Right lobe of liver (tissue), 6 donors: ENCODE data around the gene FRMD3. TPM values are rescaled to one million over a fixed set of nuclear protein-coding genes. Genes with fewer than 3 reads are reported as not detected.
A peak's percentile ranks its signal among the peaks of the same experiment; 100 is the strongest.

ENCODE experiments used
- ATAC-seq, 4 donors: fragments of 200-7000 bp; cut with Tn5 transposase; one replicate each; pipeline ENCODE4 v1.9.1; 2020; ENCODE audit warnings: mild to moderate bottlenecking in 4 of 4, moderate library complexity in 4 of 4
- DNase-seq, 3 donors: peaks; one replicate each; pipeline ENCODE4 v3.0.0-alpha.2; 2020
- H3K27ac ChIP-seq, 3 donors: fragments of 200-600 bp; one replicate each; pipeline ENCODE4 v1.8.0; 2022
- H3K27me3 ChIP-seq, 2 donors: fragments of 200-600 bp; one replicate each; pipeline ENCODE4 v1.8.0; 2022
- H3K36me3 ChIP-seq, 4 donors: fragments of 200-600 bp; sonication (generic) in 1 of 4; one replicate each; pipeline versions ENCODE4 v1.5.1 to v1.8.0; 2017 to 2022; ENCODE audit warnings: control low read depth in 1 of 4
- H3K4me1 ChIP-seq, 4 donors: fragments of 200-600 bp; sonication (generic) in 1 of 4; one replicate each; pipeline versions ENCODE4 v1.5.1 to v1.8.0; 2017 to 2022; ENCODE audit warnings: control low read depth in 1 of 4
- H3K4me3 ChIP-seq, 3 donors: fragments of 200-600 bp; one replicate each; pipeline ENCODE4 v1.8.0; 2022
- H3K9me3 ChIP-seq, 4 donors: fragments of 200-600 bp; sonication (generic) in 1 of 4; one replicate each; pipeline versions ENCODE4 v1.5.1 to v1.8.0; 2017 to 2022; ENCODE audit warnings: control low read depth in 1 of 4
- POLR2A ChIP-seq: fragments of 450-650 bp; IDR thresholded peaks from one replicate; pipeline ENCODE4 v1.6.1; 2017; ENCODE audit warnings: antibody characterized with exemption, mild to moderate bottlenecking
- WGBS: methylation state at CpG from one replicate; pipeline ENCODE4 v1.1.6; 2018; ENCODE audit warnings: low coverage, low lambda C conversion rate; ENCODE audit not compliant: insufficient coverage; ENCODE audit errors: missing lambda C conversion rate; 5-methylcytosine and 5-hydroxymethylcytosine counted together
- intact Hi-C, 2 donors: fragments of 100-400 bp; cut with DNase I; formaldehyde crosslinking; loops; one replicate each; pipeline versions ENCODE4 v1.11.2 to v1.14.1; 2022
- total RNA-seq, 6 experiments: library from RNA; depleted of rRNA in 2 of 6; stranded (reverse); fragments of >200 nt in 2 of 6; fragmentation: NEBNext Ultra II Directional in 3 of 6; extraction: Animal tissue kit (Norgen Biotek cat#: 25700) in 3 of 6; gene quantifications; one replicate each; pipeline versions ENCODE4 v1.1.0 to v1.2.4, GENCODE V29; 2016 to 2023
- TF ChIP-seq, protein P1 (sequence below), 4 donors: fragments of 200-600 bp in 3 of 4; fragments of 450-650 bp in 1 of 4; IDR thresholded peaks; one replicate each; pipeline versions ENCODE4 v1.5.1 to v1.8.0; 2016 to 2022; ENCODE audit warnings: antibody characterized with exemption in 4 of 4, mild to moderate bottlenecking in 2 of 4
- donor health status: DM: no; HTN: yes; CAD: no.
- donor health status: DM: no; HTN: no; CAD: no.
- donor health status: DM: no; HTN: no; CAD: no.
- donor health status: DM: no; HTN: yes; CAD: no.
- donor health status: DM: no; HTN: yes; CAD: no.

The FRMD3 gene
- total RNA-seq, 6 experiments from 2014 or later = 0.28 to 0.88 (median 0.34) TPM

DNA sequence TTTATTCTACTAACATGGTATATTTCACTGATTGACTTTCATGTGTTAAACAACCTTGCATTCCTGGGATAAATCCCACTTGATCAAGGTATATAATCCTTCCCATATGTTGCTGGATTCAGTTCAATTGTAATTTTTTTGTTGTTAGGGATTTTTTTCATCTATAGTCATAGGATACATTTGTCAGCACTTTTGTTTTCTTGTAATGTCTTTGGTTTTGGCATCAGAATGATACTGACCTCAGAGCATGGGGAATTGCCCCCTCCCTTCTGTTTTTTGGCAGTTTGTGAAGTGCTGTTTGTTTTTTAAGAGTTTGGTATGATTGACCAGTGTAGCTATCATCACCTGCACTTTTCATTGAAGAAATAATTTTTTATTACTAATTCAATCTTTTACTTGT lies 298.5 kb downstream of the FRMD3 start:
- Histone ChIP-seq H3K27ac (no peak overlapping the region), H3K4me3 (no peak overlapping the region), H3K4me1 (peaks cover 0 to 12% (median 3%) of the 10 kb centered on the region in 4 donors), H3K36me3 (no peaks in the 10 kb centered on the region), H3K27me3 (no peaks in the 10 kb centered on the region), H3K9me3 (no peaks in the 10 kb centered on the region)
- intact Hi-C loops = no loop called here
- DNase-seq (no peak), ATAC-seq (peak; percentile 40 to 81 (median 40))
- TF ChIP-seq, protein P1, sequence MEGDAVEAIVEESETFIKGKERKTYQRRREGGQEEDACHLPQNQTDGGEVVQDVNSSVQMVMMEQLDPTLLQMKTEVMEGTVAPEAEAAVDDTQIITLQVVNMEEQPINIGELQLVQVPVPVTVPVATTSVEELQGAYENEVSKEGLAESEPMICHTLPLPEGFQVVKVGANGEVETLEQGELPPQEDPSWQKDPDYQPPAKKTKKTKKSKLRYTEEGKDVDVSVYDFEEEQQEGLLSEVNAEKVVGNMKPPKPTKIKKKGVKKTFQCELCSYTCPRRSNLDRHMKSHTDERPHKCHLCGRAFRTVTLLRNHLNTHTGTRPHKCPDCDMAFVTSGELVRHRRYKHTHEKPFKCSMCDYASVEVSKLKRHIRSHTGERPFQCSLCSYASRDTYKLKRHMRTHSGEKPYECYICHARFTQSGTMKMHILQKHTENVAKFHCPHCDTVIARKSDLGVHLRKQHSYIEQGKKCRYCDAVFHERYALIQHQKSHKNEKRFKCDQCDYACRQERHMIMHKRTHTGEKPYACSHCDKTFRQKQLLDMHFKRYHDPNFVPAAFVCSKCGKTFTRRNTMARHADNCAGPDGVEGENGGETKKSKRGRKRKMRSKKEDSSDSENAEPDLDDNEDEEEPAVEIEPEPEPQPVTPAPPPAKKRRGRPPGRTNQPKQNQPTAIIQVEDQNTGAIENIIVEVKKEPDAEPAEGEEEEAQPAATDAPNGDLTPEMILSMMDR (IDR thresholded peaks at IDR 0.05) = no peak
- TF ChIP-seq POLR2A = no peak

DNA sequence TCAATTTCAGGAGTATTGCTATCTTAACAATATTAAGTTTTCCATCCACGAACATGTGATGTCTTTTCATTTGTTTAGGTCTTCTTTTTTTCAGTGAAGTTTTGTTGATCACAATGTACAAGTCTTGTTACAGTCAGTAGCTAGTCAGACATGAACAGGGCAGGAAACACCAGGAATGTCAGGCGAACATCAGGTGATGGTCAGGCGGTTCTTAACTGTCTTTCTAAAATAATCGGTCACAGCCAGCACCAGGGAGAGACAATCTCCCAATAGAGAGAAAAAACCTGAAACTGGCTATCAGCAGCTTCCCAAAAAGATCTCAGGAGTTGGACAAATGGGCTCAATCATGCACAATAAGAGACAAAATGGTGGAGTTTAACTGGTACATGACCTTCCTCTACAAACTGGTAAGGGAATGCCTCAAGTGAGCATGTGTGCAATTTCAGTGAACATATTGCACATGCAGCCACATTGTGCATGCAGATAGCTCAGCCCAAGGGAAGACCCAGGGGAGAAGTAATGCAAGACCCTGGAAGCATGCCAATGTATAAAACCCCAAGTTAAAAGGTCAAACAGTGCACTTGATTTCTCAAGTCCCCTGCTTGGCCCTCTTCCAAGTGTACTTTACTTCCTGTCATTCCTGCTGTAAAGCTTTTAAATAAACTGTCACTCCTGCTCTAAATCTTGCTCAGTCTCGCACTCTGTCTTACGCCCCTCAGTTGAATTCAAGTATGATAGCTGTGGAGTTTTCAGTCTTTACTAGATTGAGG lies 299.1 kb downstream of the FRMD3 start:
- WGBS = 64% methylated on average over 6 of the region's 6 CpGs
- Histone ChIP-seq H3K4me3 (no peak overlapping the region), H3K36me3 (no peaks in the 10 kb centered on the region), H3K27ac (no peak overlapping the region), H3K4me1 (peaks cover 0 to 12% (median 3%) of the 10 kb centered on the region in 4 donors), H3K9me3 (no peaks in the 10 kb centered on the region), H3K27me3 (no peaks in the 10 kb centered on the region)
- ATAC-seq (peak; percentile 49 to 79 (median 57)), DNase-seq (peak in 1 of 3 donors; percentile 50)
- intact Hi-C loops = no loop called here
- no peak for TF ChIP-seq POLR2A
- TF ChIP-seq, protein P1 (IDR thresholded peaks at IDR 0.05) = no peak

DNA sequence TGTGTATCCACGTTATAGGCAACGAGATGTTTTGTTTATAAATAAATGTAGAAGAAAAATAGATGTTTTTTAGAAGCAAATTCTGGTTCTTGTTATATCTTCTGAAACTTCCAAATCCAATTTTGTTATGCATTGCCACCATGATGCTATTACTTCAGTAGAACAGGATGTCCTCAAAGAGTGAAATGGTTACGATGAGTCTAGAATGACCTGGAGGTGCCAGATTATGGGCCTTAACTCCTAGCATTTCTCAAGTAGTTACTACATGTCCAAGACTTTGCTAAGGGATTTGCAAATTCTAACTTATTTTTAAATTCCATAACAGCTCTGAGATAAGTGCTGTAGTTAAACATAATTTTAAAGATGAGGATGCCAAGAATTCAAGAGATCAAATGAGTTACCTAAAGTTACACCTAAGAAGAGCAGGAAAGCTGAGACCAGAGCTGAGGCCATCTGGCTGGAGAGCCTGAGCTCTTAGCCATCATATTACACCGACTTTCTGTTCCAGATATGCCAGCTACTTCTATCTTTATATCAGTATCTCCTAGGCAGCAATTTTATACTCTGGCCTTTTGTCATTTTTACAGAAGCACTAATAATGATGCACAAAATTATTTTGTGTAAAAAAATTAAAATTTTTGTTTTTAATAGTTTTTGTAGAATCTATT lies 302.0 kb downstream of the FRMD3 start:
- peaks cover 0 to 12% (median 3%) of the 10 kb centered on the region in 4 donors for H3K4me1 ChIP-seq
- intact Hi-C loops = no loop called here
- no peaks in the 10 kb centered on the region for H3K36me3 ChIP-seq
- H3K27ac ChIP-seq = no peak overlapping the region
- no peak for ATAC-seq
- TF ChIP-seq POLR2A = no peak
- TF ChIP-seq, protein P1 (IDR thresholded peaks at IDR 0.05) = no peak
- H3K4me3 ChIP-seq = no peak overlapping the region
- no peak for DNase-seq
- WGBS = 80% methylated on average over 4 of the region's 4 CpGs
- no peaks in the 10 kb centered on the region for H3K9me3 ChIP-seq
- no peaks in the 10 kb centered on the region for H3K27me3 ChIP-seq

DNA sequence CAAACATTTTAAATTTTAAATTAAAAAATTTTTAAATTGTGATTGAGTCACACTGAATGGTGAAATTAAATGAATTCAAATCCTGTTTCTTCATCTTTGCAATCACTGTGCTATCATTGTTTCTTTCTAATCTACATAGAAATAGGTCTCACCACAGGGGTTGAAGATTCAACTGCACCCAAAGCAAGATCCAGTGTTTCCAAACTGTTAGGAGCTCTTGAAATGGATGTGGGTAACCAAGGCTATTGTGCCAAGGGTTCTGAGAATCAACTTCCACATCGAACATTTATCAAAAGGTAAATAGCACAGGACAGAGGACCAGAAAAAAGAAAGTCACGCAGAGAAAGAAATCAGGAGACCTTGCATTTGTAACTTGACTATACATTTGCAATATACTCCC lies 302.7 kb downstream of the FRMD3 start:
- Histone ChIP-seq H3K27ac (no peak overlapping the region), H3K4me1 (peaks cover 0 to 12% (median 3%) of the 10 kb centered on the region in 4 donors), H3K4me3 (no peak overlapping the region), H3K36me3 (no peaks in the 10 kb centered on the region), H3K9me3 (no peaks in the 10 kb centered on the region), H3K27me3 (no peaks in the 10 kb centered on the region)
- intact Hi-C loops = no loop called here
- ATAC-seq = no peak
- WGBS = 65% methylated on average over 2 of the region's 2 CpGs
- no peak for TF ChIP-seq POLR2A
- TF ChIP-seq, protein P1 (IDR thresholded peaks at IDR 0.05) = no peak
- no peak for DNase-seq
